Activated naive CD8-positive, alpha-beta T cell treated with anti-CD3 and anti-CD28 coated beads, Interleukin-2, amount 50 U/mL, for 16 hours (primary cell): ENCODE data around the gene RAP1GAP.

Experiments used
- DNase-seq: peaks from one replicate; pipeline ENCODE4 v3.0.0-alpha.2; 2020; ENCODE audit warnings: low read depth, low spot score

RAP1GAP gene

GRCh38 chr1:21625390-21626190, 43.6 kb downstream of the RAP1GAP start:
- DNase-seq, result no peak

- no peak for DNase-seq
Measured at GRCh38 chr1:21624571-21625389, 44.4 kb downstream of the RAP1GAP start.

GRCh38 chr1:21623410-21623961, 45.7 kb downstream of the RAP1GAP start:
- no peak for DNase-seq

GRCh38 chr1:21622466-21623315, 46.5 kb downstream of the RAP1GAP start:
- DNase-seq, result no peak

GRCh38 chr1:21621761-21622436, 47.3 kb downstream of the RAP1GAP start:
- DNase-seq, result no peak

GRCh38 chr1:21621051-21621450, 48.1 kb downstream of the RAP1GAP start:
- no peak for DNase-seq

- no peak for DNase-seq
Measured at GRCh38 chr1:21620496-21620895, 48.7 kb downstream of the RAP1GAP start.

- DNase-seq, result no peak
Measured at GRCh38 chr1:21620011-21620410, 49.1 kb downstream of the RAP1GAP start.

GRCh38 chr1:21619375-21619947, 49.7 kb downstream of the RAP1GAP start:
- DNase-seq, result no peak

- DNase-seq, result no peak
Measured at GRCh38 chr1:21618561-21619374, 50.4 kb downstream of the RAP1GAP start.

GRCh38 chr1:21618059-21618458, 51.1 kb downstream of the RAP1GAP start:
- DNase-seq, result no peak

- DNase-seq, result no peak
Measured at GRCh38 chr1:21617126-21617738, 51.9 kb downstream of the RAP1GAP start.

- DNase-seq, result no peak
Measured at GRCh38 chr1:21616372-21616771, 52.8 kb downstream of the RAP1GAP start.

GRCh38 chr1:21614419-21615115, 54.6 kb downstream of the RAP1GAP start:
- DNase-seq, result no peak

- DNase-seq, result no peak
Measured at GRCh38 chr1:21613072-21613867, 55.9 kb downstream of the RAP1GAP start.

GRCh38 chr1:21612057-21612456, 57.1 kb downstream of the RAP1GAP start:
- DNase-seq, result no peak

- no peak for DNase-seq
Measured at GRCh38 chr1:21610989-21611785, 58.0 kb downstream of the RAP1GAP start.
